ENCODE results near the gene STARD13.
A peak's percentile ranks its signal among the peaks of the same experiment; 100 is the strongest.

Gene STARD13

GRCh38 chr13:33228648-33229445 is 56.7 kb downstream of the STARD13 start:
- peak; percentile 36 for DNase-seq (ENCODE audit: low spot score)
- no peak for FAIRE-seq

GRCh38 chr13:33227927-33228647 is 57.5 kb downstream of the STARD13 start:
- FAIRE-seq: no peak

GRCh38 chr13:33224686-33225085 is 60.9 kb downstream of the STARD13 start:
- DNase-seq (ENCODE audit: low spot score) (no peak), FAIRE-seq (no peak)

More at GRCh38 chr13:33227927-33228647, 57.5 kb downstream of the STARD13 start:
- no peak for DNase-seq (ENCODE audit: low spot score)

GRCh38 chr13:33224191-33224590 is 61.4 kb downstream of the STARD13 start:
- DNase-seq (ENCODE audit: low spot score): no peak
- FAIRE-seq: no peak

GRCh38 chr13:33219926-33220325 is 65.6 kb downstream of the STARD13 start:
- FAIRE-seq (no peak), DNase-seq (ENCODE audit: low spot score) (no peak)

GRCh38 chr13:33218426-33218825 is 67.1 kb downstream of the STARD13 start:
- DNase-seq (ENCODE audit: low spot score) (no peak), FAIRE-seq (no peak)

GRCh38 chr13:33218020-33218419 is 67.5 kb downstream of the STARD13 start:
- no peak for DNase-seq (ENCODE audit: low spot score)
- no peak for FAIRE-seq

- FAIRE-seq (no peak), DNase-seq (ENCODE audit: low spot score) (no peak)
These were observed 68.3 kb downstream of the STARD13 start for GRCh38 chr13:33217256-33217655.

GRCh38 chr13:33213797-33214196 is 71.8 kb downstream of the STARD13 start:
- FAIRE-seq (no peak), DNase-seq (ENCODE audit: low spot score) (no peak)

GRCh38 chr13:33213024-33213768 is 72.4 kb downstream of the STARD13 start:
- DNase-seq (ENCODE audit: low spot score): no peak
- FAIRE-seq: no peak

GRCh38 chr13:33212396-33212795 is 73.2 kb downstream of the STARD13 start:
- FAIRE-seq (no peak), DNase-seq (ENCODE audit: low spot score) (no peak)

GRCh38 chr13:33210090-33210489 is 75.5 kb downstream of the STARD13 start:
- no peak for FAIRE-seq

GRCh38 chr13:33208290-33209220 is 77.0 kb downstream of the STARD13 start:
- no peak for DNase-seq (ENCODE audit: low spot score)
- FAIRE-seq: no peak

More at GRCh38 chr13:33210090-33210489, 75.5 kb downstream of the STARD13 start:
- no peak for DNase-seq (ENCODE audit: low spot score)

GRCh38 chr13:33207615-33207961 is 78.0 kb downstream of the STARD13 start:
- FAIRE-seq (no peak), DNase-seq (ENCODE audit: low spot score) (no peak)

- FAIRE-seq (no peak), DNase-seq (ENCODE audit: low spot score) (no peak)
These were observed 78.5 kb downstream of the STARD13 start for GRCh38 chr13:33206945-33207614.

- FAIRE-seq (no peak), DNase-seq (ENCODE audit: low spot score) (no peak)
These were observed 79.1 kb downstream of the STARD13 start for GRCh38 chr13:33206425-33206824.

- FAIRE-seq (no peak), DNase-seq (ENCODE audit: low spot score) (no peak)
These were observed 79.7 kb downstream of the STARD13 start for GRCh38 chr13:33205804-33206221.

GRCh38 chr13:33205224-33205623 is 80.3 kb downstream of the STARD13 start:
- FAIRE-seq: no peak

GRCh38 chr13:33204130-33204927 is 81.2 kb downstream of the STARD13 start:
- FAIRE-seq (no peak), DNase-seq (ENCODE audit: low spot score) (no peak)

More at GRCh38 chr13:33205224-33205623, 80.3 kb downstream of the STARD13 start:
- DNase-seq (ENCODE audit: low spot score): no peak

Measured in urothelium cell line (cell line).